IPS-15b (cell line): Measurements from ENCODE around the gene COL4A1.

Experiments used
- H3K27me3 ChIP-seq: one replicate; pipeline ENCODE4 v1.6.1; 2013; ENCODE audit warnings: low read length; ENCODE audit not compliant: control insufficient read depth, insufficient read depth
- H3K36me3 ChIP-seq: one replicate; pipeline ENCODE4 v1.6.1; 2013; ENCODE audit warnings: low read length; ENCODE audit not compliant: control insufficient read depth, insufficient read depth
- H3K4me1 ChIP-seq: one replicate; pipeline ENCODE4 v1.6.1; 2013; ENCODE audit warnings: mild to moderate bottlenecking, low read length; ENCODE audit not compliant: control insufficient read depth, insufficient read depth
- H3K4me3 ChIP-seq: one replicate; pipeline ENCODE4 v1.5.1; 2013; ENCODE audit warnings: low read depth, low read length
- H3K9ac ChIP-seq: one replicate; pipeline ENCODE4 v1.6.1; 2013; ENCODE audit warnings: low read depth, mild to moderate bottlenecking, low read length
- H3K9me3 ChIP-seq: one replicate; pipeline ENCODE4 v1.6.1; 2013; ENCODE audit warnings: mild to moderate bottlenecking, low read length; ENCODE audit not compliant: control insufficient read depth, insufficient read depth

COL4A1 gene

GRCh38 chr13:110251193-110251819 lies 55.7 kb downstream of the COL4A1 start:
- no peaks in the 10 kb centered on the region for H3K9me3 ChIP-seq
- H3K9ac ChIP-seq: no peak overlapping the region
- H3K27me3 ChIP-seq: no peaks in the 10 kb centered on the region
- H3K4me1 ChIP-seq: no peaks in the 10 kb centered on the region
- no peaks in the 10 kb centered on the region for H3K36me3 ChIP-seq
- H3K4me3 ChIP-seq: no peak overlapping the region

DNA sequence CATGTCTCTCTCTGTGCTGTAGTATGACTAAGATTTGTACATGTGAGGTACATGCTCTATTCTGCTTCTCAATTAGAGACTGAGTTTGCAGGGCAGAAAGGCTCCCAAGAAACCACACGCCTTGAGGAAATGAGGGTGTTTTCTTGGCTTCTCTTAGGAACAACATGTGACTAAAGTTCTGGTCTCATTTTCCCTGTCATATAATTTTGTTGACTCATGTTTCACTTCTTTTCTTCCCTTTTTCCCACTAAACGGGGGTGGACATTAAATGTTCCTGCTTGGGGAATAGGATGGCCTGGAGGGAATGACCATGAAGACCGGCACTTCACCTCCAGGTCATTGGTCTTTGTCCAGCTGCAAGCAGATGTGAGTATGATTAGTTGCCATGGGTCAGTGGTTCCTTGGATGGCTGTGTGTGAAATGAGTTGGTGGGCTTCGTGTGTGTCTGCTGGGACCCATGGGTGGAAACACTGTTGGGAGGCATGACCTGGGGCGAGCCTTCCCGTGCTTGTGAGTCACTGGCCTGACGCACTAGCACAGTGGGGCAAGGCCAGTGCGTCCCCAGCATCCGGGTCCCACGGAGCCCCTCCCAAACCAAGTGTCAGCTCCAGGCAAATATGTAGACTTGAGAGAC lies 56.6 kb downstream of the COL4A1 start:
- no peaks in the 10 kb centered on the region for H3K27me3 ChIP-seq
- no peaks in the 10 kb centered on the region for H3K4me1 ChIP-seq
- H3K9ac ChIP-seq: no peak overlapping the region
- H3K9me3 ChIP-seq: no peaks in the 10 kb centered on the region
- H3K4me3 ChIP-seq: no peak overlapping the region
- no peaks in the 10 kb centered on the region for H3K36me3 ChIP-seq

DNA sequence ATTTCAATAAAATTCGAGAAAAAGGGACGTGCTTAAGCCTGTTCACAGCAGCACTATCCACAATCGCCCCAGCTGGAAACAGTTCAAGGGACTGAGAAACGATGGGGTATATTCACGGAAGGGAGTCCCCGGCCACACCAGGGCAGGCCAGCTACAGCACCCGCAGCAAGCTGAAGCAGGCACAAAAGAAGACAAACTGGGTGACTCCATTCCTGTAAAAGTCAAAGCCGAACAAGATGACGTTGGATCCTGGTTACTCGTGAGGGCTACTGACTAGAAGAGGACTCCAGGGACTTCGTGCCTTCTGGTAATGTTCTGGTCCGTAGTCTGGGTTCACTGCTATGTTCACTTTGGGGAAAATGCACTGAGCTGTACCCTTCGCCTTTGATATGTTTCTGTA lies 57.6 kb downstream of the COL4A1 start:
- Histone ChIP-seq H3K4me1 (no peaks in the 10 kb centered on the region), H3K27me3 (no peaks in the 10 kb centered on the region), H3K36me3 (no peaks in the 10 kb centered on the region), H3K4me3 (no peak overlapping the region), H3K9ac (no peak overlapping the region), H3K9me3 (no peaks in the 10 kb centered on the region)

DNA sequence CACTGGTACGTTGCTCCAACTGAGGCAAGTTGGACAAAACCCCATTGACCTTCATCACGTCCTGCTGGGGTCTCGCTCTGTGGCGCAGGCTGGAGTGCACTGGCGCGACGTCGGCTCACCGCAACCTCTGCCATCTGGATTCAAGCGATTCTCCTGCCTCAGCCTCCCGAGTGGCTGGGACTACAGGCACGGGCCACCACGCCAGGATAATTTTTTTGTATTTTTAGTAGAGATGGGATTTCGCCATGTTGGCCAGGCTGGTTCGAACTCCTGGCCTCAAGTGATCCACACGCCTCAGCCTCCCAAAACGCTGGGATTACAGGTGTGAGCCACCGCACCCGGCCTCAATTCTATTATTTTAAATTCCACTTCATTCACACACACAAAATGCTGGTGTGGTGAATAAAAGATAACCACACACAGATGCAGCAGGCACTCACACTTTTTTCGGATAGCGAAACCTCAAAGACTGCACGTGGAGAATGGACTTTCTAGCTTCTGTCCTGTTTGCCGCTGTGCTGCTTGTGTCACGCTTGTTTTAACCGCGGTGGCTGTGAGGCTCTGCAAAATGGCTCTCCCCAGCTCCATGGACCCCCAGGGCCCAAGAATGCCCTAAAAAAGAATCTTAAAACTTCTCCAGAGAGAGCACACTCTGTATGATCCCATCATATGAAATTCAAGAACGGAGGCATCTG lies 58.4 kb downstream of the COL4A1 start:
- Histone ChIP-seq H3K4me1 (no peaks in the 10 kb centered on the region), H3K36me3 (no peaks in the 10 kb centered on the region), H3K9me3 (no peaks in the 10 kb centered on the region), H3K9ac (no peak overlapping the region), H3K4me3 (no peak overlapping the region), H3K27me3 (no peaks in the 10 kb centered on the region)

DNA sequence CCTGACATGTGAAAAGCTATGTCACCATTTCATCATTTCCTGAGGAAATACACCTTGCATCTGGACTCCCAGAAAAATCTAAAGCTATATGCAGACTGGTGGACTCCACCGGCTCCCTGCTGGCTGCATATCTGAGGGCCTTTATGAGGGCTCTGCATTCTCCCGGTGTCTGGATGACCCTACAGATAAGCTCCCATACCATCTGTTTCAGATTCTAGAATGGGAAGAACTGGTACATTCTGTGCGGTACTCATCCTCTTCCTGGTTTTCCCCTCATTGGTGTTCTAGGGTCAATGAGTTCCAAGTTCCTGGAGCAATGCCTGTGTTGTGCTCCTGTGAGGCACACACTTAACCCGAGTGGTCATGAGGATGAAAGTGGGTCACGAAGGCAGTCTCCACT lies 60.4 kb downstream of the COL4A1 start:
- H3K9ac ChIP-seq: no peak overlapping the region
- no peak overlapping the region for H3K4me3 ChIP-seq
- H3K9me3 ChIP-seq: no peaks in the 10 kb centered on the region
- no peaks in the 10 kb centered on the region for H3K4me1 ChIP-seq
- no peaks in the 10 kb centered on the region for H3K36me3 ChIP-seq
- H3K27me3 ChIP-seq: no peaks in the 10 kb centered on the region

DNA sequence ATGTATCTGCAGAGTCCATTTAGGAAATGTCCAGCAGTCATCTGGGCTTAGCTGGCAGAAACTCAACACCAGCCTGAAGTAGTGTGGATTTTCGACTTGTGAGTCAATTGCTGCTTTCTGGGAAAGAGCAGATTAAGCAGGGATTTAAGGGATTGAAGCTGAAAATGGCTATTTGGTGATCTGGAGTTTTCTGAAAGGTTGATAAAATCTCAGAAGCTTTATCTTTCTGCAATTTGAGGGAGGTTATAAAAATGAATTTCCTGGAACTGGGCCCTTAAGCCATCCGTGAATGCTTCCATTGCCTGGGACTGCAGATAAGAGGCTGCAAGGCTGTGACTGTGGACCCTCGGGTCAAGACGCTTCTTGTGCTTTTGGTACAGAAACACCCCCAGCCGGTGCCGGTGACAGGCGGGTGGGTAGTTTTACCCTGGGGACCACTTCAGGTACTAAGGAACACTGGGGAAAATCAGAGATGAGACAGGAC lies 61.5 kb downstream of the COL4A1 start:
- H3K27me3 ChIP-seq: no peaks in the 10 kb centered on the region
- H3K36me3 ChIP-seq: no peaks in the 10 kb centered on the region
- no peak overlapping the region for H3K4me3 ChIP-seq
- H3K9ac ChIP-seq: no peak overlapping the region
- no peaks in the 10 kb centered on the region for H3K9me3 ChIP-seq
- H3K4me1 ChIP-seq: no peaks in the 10 kb centered on the region

GRCh38 chr13:110244976-110245375 lies 62.0 kb downstream of the COL4A1 start:
- no peaks in the 10 kb centered on the region for H3K36me3 ChIP-seq
- no peaks in the 10 kb centered on the region for H3K4me1 ChIP-seq
- H3K9ac ChIP-seq: no peak overlapping the region
- no peaks in the 10 kb centered on the region for H3K27me3 ChIP-seq
- H3K9me3 ChIP-seq: no peaks in the 10 kb centered on the region
- H3K4me3 ChIP-seq: no peak overlapping the region

GRCh38 chr13:110244071-110244830 lies 62.7 kb downstream of the COL4A1 start:
- no peaks in the 10 kb centered on the region for H3K9me3 ChIP-seq

GRCh38 chr13:110242615-110243014 lies 64.3 kb downstream of the COL4A1 start:
- H3K27me3 ChIP-seq: no peaks in the 10 kb centered on the region

More at GRCh38 chr13:110244071-110244830, 62.7 kb downstream of the COL4A1 start:
- H3K27me3 ChIP-seq: no peaks in the 10 kb centered on the region
- no peak overlapping the region for H3K4me3 ChIP-seq
- H3K4me1 ChIP-seq: no peaks in the 10 kb centered on the region
- no peak overlapping the region for H3K9ac ChIP-seq
- no peaks in the 10 kb centered on the region for H3K36me3 ChIP-seq

DNA sequence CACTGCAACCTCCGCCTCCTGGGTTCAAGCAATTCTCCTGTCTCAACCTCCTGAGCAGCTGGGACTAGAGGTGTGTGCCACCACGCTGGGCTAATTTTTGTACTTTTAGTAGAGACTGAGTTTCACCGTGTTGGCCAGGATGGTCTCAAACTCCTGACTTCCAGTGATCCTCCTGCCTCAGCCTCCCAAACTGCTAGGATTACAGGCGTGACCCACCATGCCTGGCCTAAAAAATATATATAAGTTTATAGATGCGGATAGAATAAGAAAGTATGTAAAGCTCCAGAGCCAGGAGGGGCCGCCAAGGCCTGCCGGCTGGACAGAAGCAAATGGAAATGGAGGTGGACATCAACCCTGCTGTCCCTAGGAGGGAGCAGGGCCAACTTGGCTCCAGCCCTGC lies 66.0 kb downstream of the COL4A1 start:
- Histone ChIP-seq H3K9me3 (no peaks in the 10 kb centered on the region), H3K4me3 (no peak overlapping the region), H3K36me3 (no peaks in the 10 kb centered on the region), H3K4me1 (no peaks in the 10 kb centered on the region), H3K27me3 (no peaks in the 10 kb centered on the region), H3K9ac (no peak overlapping the region)

More at GRCh38 chr13:110242615-110243014, 64.3 kb downstream of the COL4A1 start:
- H3K9ac ChIP-seq: no peak overlapping the region
- no peaks in the 10 kb centered on the region for H3K9me3 ChIP-seq
- H3K36me3 ChIP-seq: no peaks in the 10 kb centered on the region
- no peaks in the 10 kb centered on the region for H3K4me1 ChIP-seq
- no peak overlapping the region for H3K4me3 ChIP-seq

- H3K36me3 ChIP-seq: no peaks in the 10 kb centered on the region
- no peaks in the 10 kb centered on the region for H3K9me3 ChIP-seq
- H3K9ac ChIP-seq: no peak overlapping the region
- no peak overlapping the region for H3K4me3 ChIP-seq
- no peaks in the 10 kb centered on the region for H3K27me3 ChIP-seq
- no peaks in the 10 kb centered on the region for H3K4me1 ChIP-seq
Measured at GRCh38 chr13:110240352-110240751, 66.6 kb downstream of the COL4A1 start.
